Measurements from ENCODE around the gene SP5. TPM values are rescaled to one million over a fixed set of nuclear protein-coding genes. Genes with fewer than 3 reads are reported as not detected.

Gene SP5
- total and polyA plus RNA-seq, 10 of the 15 experiments (the other 5 are each of a cell fraction or from before 2014, with no cell fraction given), result not detected

- no TSS peak for BruUV-seq (replicated peaks)
- H2AFZ ChIP-seq (ENCODE audit: control insufficient read depth, low read depth, low read length), result no peak overlapping the region
- peaks cover 29 to 39% of the 10 kb centered on the region in 2 experiments for H3K27me3 ChIP-seq (replicated peaks in 1 of 2; ENCODE audit: control insufficient read depth in 2 of 2, insufficient read depth in 2 of 2, low read length in 1 of 2)
- ATAC-seq (peak; percentile 35), DNase-seq (ENCODE audit: low read depth, low spot score) (no peak), FAIRE-seq (no peak)
- no peaks in the 10 kb centered on the region for H3K79me2 ChIP-seq (ENCODE audit: control insufficient read depth, insufficient read depth, low read length)
- TF ChIP-seq IKZF1 (conservative IDR thresholded peaks at IDR 0.05) (0 out of 2 replicates have a peak, but pooled peaks have one; percentile 4), SP1 (IDR thresholded peaks at IDR 0.05; ENCODE audit: low read depth, low read length) (no peak)
- ChIA-PET RAD21 (ENCODE audit: unreplicated experiment) (interaction anchor here (1.3 kb wide), 1 partner anchor 226 kb away, joined by 4 read pairs; no protein-coding TSS in a partner anchor), CTCF (interaction anchor here (0.6 to 1.5 kb wide), 3 partner anchors 103 to 390 kb away, joined by 3 to 6 read pairs (median 3); partner anchors contain the start of gene GAD1), SMC1A (ENCODE audit: uncharacterized antibody, unreplicated experiment) (interaction anchor here (0.9 to 1.0 kb wide), 2 partner anchors 33 to 180 kb away, joined by 4 read pairs; no protein-coding TSS in a partner anchor), POLR2A (no interaction called here)
- H4K20me1 ChIP-seq (ENCODE audit: control insufficient read depth, insufficient read depth), result no peaks in the 10 kb centered on the region; the same call in 1 of the 2 replicates
- intact Hi-C loops (cut with micrococcal nuclease; ENCODE audit: unreplicated experiment), result loop anchor here (5.0 kb wide), 1 partner anchor 99 kb away; no protein-coding TSS in a partner anchor
- no peak overlapping the region for H3K27ac ChIP-seq (ENCODE audit: control insufficient read depth, insufficient read depth)
- no peaks in the 10 kb centered on the region for H3K36me3 ChIP-seq (ENCODE audit: control insufficient read depth in 2 of 2, insufficient read depth in 2 of 2, low read length in 1 of 2)
- no peaks in the 10 kb centered on the region; the same call in 2 of the 3 replicates for H3K9me3 ChIP-seq (replicated peaks; ENCODE audit: control insufficient read depth, insufficient read depth, low read length)
- peak overlapping the region; percentile 55; the same call in 1 of the 2 replicates for H3K4me3 ChIP-seq
- H3K9ac ChIP-seq (ENCODE audit: control insufficient read depth, insufficient read depth, low read length), result no peak overlapping the region
- WGBS (ENCODE audit: insufficient coverage, insufficient replicate concordance, low lambda C conversion rate, missing lambda C conversion rate), result 56% methylated on average over 45 of the region's 76 CpGs
- no peaks in the 10 kb centered on the region; the same call in 1 of the 2 replicates for H3K4me1 ChIP-seq (ENCODE audit: control insufficient read depth, insufficient read depth, low read length)
- H3K4me2 ChIP-seq (ENCODE audit: control insufficient read depth, insufficient read depth), result peak overlapping the region; percentile 76; the same call in 1 of the 2 replicates
- in situ Hi-C loops (cut with MboI), result no loop called here
Measured at GRCh38 chr2:170713543-170714380, 1.4 kb upstream of the SP5 start.

- H4K20me1 ChIP-seq (ENCODE audit: control insufficient read depth, insufficient read depth), result no peaks in the 10 kb centered on the region; the same call in 1 of the 2 replicates
- no TSS peak for BruUV-seq (replicated peaks)
- H3K4me3 ChIP-seq, result peak overlapping the region; percentile 55; the same call in 1 of the 2 replicates
- SMC1A ChIA-PET (ENCODE audit: uncharacterized antibody, unreplicated experiment), result interaction anchor here (0.6 to 1.0 kb wide), 4 partner anchors 34 to 102 kb away, joined by 3 to 4 read pairs (median 4); partner anchors contain the start of gene GAD1
- in situ Hi-C loops (cut with MboI) (no loop called here), intact Hi-C loops (cut with micrococcal nuclease; ENCODE audit: unreplicated experiment) (loop anchor here (5.0 kb wide), 3 partner anchors 98 to 477 kb away; no protein-coding TSS in a partner anchor)
- no peak overlapping the region; the same call in 1 of the 2 replicates for H2AFZ ChIP-seq (ENCODE audit: control insufficient read depth, low read depth, low read length)
- CTCF ChIA-PET, result interaction anchor here (1.1 to 1.5 kb wide), 3 partner anchors 34 to 390 kb away, joined by 3 to 6 read pairs (median 4); no protein-coding TSS in a partner anchor
- WGBS (ENCODE audit: insufficient coverage, insufficient replicate concordance, low lambda C conversion rate, missing lambda C conversion rate), result 32% methylated on average over 40 of the region's 59 CpGs
- no peaks in the 10 kb centered on the region for H3K36me3 ChIP-seq (ENCODE audit: control insufficient read depth in 2 of 2, insufficient read depth in 2 of 2, low read length in 1 of 2)
- DNase-seq (ENCODE audit: low read depth, low spot score) (no peak), FAIRE-seq (no peak), ATAC-seq (peak; percentile 79)
- H3K9ac ChIP-seq (ENCODE audit: control insufficient read depth, insufficient read depth, low read length), result no peak overlapping the region
- H3K4me1 ChIP-seq (ENCODE audit: control insufficient read depth, insufficient read depth, low read length), result no peaks in the 10 kb centered on the region; the same call in 1 of the 2 replicates
- H3K27me3 ChIP-seq (replicated peaks in 1 of 2; ENCODE audit: control insufficient read depth in 2 of 2, insufficient read depth in 2 of 2, low read length in 1 of 2), result peaks cover 29 to 39% of the 10 kb centered on the region in 2 experiments
- H3K27ac ChIP-seq (ENCODE audit: control insufficient read depth, insufficient read depth), result no peak overlapping the region
- POLR2A ChIA-PET, result no interaction called here
- H3K79me2 ChIP-seq (ENCODE audit: control insufficient read depth, insufficient read depth, low read length), result no peaks in the 10 kb centered on the region
- no peaks in the 10 kb centered on the region; the same call in 2 of the 3 replicates for H3K9me3 ChIP-seq (replicated peaks; ENCODE audit: control insufficient read depth, insufficient read depth, low read length)
- RAD21 ChIA-PET (ENCODE audit: unreplicated experiment), result no interaction called here
- H3K4me2 ChIP-seq (ENCODE audit: control insufficient read depth, insufficient read depth), result peak overlapping the region; percentile 76
- TF ChIP-seq NR2F1 (conservative IDR thresholded peaks at IDR 0.05) (peak; percentile 93), ATF3 (IDR thresholded peaks at IDR 0.05; ENCODE audit: borderline replicate concordance, extremely low read depth, low read depth, low read length) (no peak), MXI1 (IDR thresholded peaks at IDR 0.05; ENCODE audit: low read depth, low read length) (no peak), IKZF1 (conservative IDR thresholded peaks at IDR 0.05) (peak; percentile 51; the same call in 1 of the 2 replicates), LARP7 (IDR thresholded peaks at IDR 0.05) (no peak), NFYA (IDR thresholded peaks at IDR 0.05; ENCODE audit: borderline replicate concordance, low read depth, low read length) (no peak), ASH2L (IDR thresholded peaks at IDR 0.05; ENCODE audit: borderline replicate concordance, low read depth) (no peak), BHLHE40 (IDR thresholded peaks at IDR 0.05; ENCODE audit: borderline replicate concordance in 1 of 2, low read depth in 2 of 2, low read length in 1 of 2) (peak in 1 of 2 experiments; percentile 54; a peak in 1 of 4 replicates), FOXK2 (IDR thresholded peaks at IDR 0.05) (no peak), HSF1 (IDR thresholded peaks at IDR 0.05; ENCODE audit: low read depth, low read length) (no peak), HCFC1 (IDR thresholded peaks at IDR 0.05; ENCODE audit: low read length) (no peak)
Measured at GRCh38 chr2:170714381-170715061, 616 bp upstream of the SP5 start.

All from GM12878 (cell line).